GM10248 (cell line): ENCODE data around the gene DRP2.

Source experiments
- CTCF ChIA-PET: fragments of 300-600 bp; sonication (Branson Sonifier 250); formaldehyde crosslinking; extraction: SDS; loops from one replicate; lab custom pipeline; 2021; ENCODE audit warnings: antibody characterized with exemption; lab: Yijun Ruan, JAX
- POLR2A ChIA-PET: fragments of 350-650 bp; sonication (Branson Sonifier 250); formaldehyde crosslinking; extraction: SDS; loops from one replicate; lab custom pipeline; 2020; ENCODE audit warnings: antibody characterized with exemption; lab: Yijun Ruan, JAX
- DNase-seq: peaks from one replicate; pipeline ENCODE4 v3.0.0; 2012; ENCODE audit errors: extremely low spot score
- CTCF ChIP-seq: IDR thresholded peaks from 2 replicates; pipeline ENCODE4 v1.5.1; 2012; ENCODE audit warnings: mild to moderate bottlenecking, low read depth; ENCODE audit errors: extremely low read depth, missing control alignments, control extremely low read depth

DRP2 gene

GRCh38 chrX:101195442-101196173 is 24.0 kb upstream of the DRP2 start:
- POLR2A ChIA-PET = no interaction called here
- no peak for TF ChIP-seq CTCF
- no peak for DNase-seq
- CTCF ChIA-PET = interaction anchor here (0.8 to 1.1 kb wide), 2 partner anchors 12 to 13 kb away, joined by 3 to 4 read pairs; no protein-coding TSS in a partner anchor

DNA sequence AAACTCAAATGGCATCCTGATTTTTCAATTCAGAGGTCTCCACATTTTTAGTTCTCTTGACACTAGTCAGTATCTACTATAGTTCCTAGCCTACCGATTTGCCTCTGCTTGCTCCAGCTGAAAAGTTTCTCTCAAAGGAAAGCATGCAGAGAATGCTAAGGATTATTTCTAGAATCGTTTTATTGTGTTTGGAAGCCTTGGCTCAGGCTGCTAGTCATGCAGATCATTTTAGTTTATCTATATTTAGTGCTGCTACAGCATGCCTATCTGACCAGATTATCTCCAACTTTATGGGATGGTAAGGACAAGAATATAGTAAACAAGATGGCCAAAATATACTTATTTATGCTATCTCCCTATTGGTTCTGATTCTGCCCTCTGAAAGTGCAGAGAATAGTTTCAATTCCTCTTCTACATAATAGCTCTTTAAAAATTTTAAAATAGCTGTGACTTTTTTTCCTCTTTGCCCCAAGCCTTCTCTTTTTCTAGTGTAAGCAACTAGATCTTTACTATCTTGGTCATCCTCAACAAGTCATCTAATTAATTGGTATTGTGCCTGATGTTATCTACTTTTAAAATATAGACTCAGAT is 15.7 kb upstream of the DRP2 start:
- DNase-seq = no peak
- POLR2A ChIA-PET = interaction anchor here (0.6 kb wide), 1 partner anchor 40 kb away, joined by 6 read pairs; no protein-coding TSS in a partner anchor
- CTCF ChIA-PET = no interaction called here
- TF ChIP-seq CTCF = no peak

- POLR2A ChIA-PET = no interaction called here
- CTCF ChIA-PET = interaction anchor here (1.2 to 1.9 kb wide), 2 partner anchors 14 to 18 kb away, joined by 3 to 4 read pairs; no protein-coding TSS in a partner anchor
- peak; percentile 20 for DNase-seq
- TF ChIP-seq CTCF = peak; percentile 23
Observed at GRCh38 chrX:101206471-101206870, 13.1 kb upstream of the DRP2 start.

DNA sequence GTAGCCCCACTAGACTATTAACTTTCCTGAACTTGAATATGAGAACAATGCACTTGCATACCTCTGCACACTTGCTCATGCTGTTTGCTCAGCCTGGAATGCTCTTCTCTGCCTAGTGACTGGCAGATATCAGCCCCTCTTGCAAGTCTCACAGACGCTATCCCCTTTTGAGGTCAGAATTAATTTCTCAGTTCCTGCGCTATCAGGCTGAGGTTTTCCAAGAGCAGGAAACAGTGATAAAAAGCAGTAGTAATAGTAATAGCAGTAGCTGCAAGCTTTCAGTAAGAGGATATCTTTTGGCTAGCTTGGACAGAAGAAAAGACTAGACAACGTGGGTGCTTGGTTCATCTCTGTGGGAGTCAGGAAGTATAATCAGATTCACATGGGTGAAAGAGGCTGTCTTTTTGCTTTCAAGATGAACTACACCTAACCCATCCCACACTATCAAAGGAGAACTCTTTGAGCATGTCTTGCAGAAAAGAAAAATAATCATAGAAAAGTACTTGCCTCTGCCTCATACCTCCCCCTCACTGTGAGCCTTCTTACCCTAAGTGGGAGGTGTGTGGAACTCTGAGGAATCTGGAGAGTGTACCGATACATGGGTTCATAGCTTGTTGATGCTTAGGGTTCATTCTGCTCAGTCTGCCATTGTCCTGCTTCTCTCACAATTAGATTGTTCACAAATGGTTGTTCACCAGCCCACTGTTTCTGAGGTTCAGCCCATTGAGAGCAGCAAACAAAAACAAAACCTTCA is 11.3 kb upstream of the DRP2 start:
- ChIA-PET POLR2A (no interaction called here), CTCF (interaction anchor here (1.4 kb wide), 1 partner anchor 13 kb away, joined by 4 read pairs; no protein-coding TSS in a partner anchor)
- DNase-seq = no peak
- no peak for TF ChIP-seq CTCF

- POLR2A ChIA-PET = no interaction called here
- TF ChIP-seq CTCF = no peak
- CTCF ChIA-PET = interaction anchor here (0.9 to 1.7 kb wide), 2 partner anchors 15 to 19 kb away, joined by 4 read pairs; no protein-coding TSS in a partner anchor
- DNase-seq = no peak
Observed at GRCh38 chrX:101210630-101211029, 9.0 kb upstream of the DRP2 start.

DNA sequence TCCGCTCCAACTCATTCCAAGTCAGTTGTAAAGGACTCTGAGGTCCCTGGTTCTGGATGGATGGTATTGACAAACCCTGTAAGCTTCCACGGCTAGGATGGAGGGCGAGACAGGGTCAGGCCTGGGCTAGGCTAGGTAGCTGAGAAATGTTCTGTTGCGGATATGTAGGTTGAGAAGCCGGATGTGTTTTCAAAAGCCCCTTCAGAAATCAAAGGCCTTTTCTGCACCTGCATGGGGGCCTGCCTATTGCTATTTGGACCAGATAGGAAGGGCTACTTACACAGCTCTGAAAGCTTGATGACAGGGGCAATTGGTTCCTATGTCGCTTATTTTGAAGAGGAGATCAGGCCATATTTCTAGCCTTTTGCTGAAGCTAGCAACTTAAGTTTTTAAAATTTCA is 1.9 kb upstream of the DRP2 start:
- no peak for DNase-seq
- TF ChIP-seq CTCF = no peak
- ChIA-PET POLR2A (no interaction called here), CTCF (no interaction called here)
